GM04503 (cell line): ENCODE results near the gene IFI27L1.
A peak's percentile ranks its signal among the peaks of the same experiment; 100 is the strongest.

Experiments used
- DNase-seq: peaks from one replicate; pipeline ENCODE4 v3.0.0-alpha.2; 2012; ENCODE audit warnings: low read depth

The IFI27L1 gene

GRCh38 chr14:94114589-94115057 is 33.5 kb downstream of the IFI27L1 start:
- DNase-seq = no peak

- no peak for DNase-seq
These were observed 34.0 kb downstream of the IFI27L1 start for GRCh38 chr14:94115058-94115591.

- no peak for DNase-seq
These were observed 34.5 kb downstream of the IFI27L1 start for GRCh38 chr14:94115631-94116030.

- DNase-seq = no peak
These were observed 35.6 kb downstream of the IFI27L1 start for GRCh38 chr14:94116701-94117100.

GRCh38 chr14:94117856-94118255 is 36.7 kb downstream of the IFI27L1 start:
- DNase-seq = no peak

GRCh38 chr14:94119071-94119470 is 38.0 kb downstream of the IFI27L1 start:
- no peak for DNase-seq

GRCh38 chr14:94120667-94121340 is 39.7 kb downstream of the IFI27L1 start:
- peak; percentile 66 for DNase-seq

- DNase-seq = no peak
These were observed 40.4 kb downstream of the IFI27L1 start for GRCh38 chr14:94121485-94121884.

GRCh38 chr14:94122438-94122837 is 41.3 kb downstream of the IFI27L1 start:
- no peak for DNase-seq

GRCh38 chr14:94123296-94123695 is 42.2 kb downstream of the IFI27L1 start:
- no peak for DNase-seq

GRCh38 chr14:94123868-94124267 is 42.8 kb downstream of the IFI27L1 start:
- no peak for DNase-seq

- no peak for DNase-seq
These were observed 43.7 kb downstream of the IFI27L1 start for GRCh38 chr14:94124582-94125377.

- DNase-seq = no peak
These were observed 44.7 kb downstream of the IFI27L1 start for GRCh38 chr14:94125659-94126418.

- no peak for DNase-seq
These were observed 45.2 kb downstream of the IFI27L1 start for GRCh38 chr14:94126419-94126677.

GRCh38 chr14:94126800-94127199 is 45.7 kb downstream of the IFI27L1 start:
- DNase-seq = no peak

GRCh38 chr14:94127330-94127729 is 46.2 kb downstream of the IFI27L1 start:
- DNase-seq = no peak

GRCh38 chr14:94128216-94128839 is 47.2 kb downstream of the IFI27L1 start:
- DNase-seq = no peak

- DNase-seq = peak; percentile 42
These were observed 48.1 kb downstream of the IFI27L1 start, which contains the start of gene IFI27L2 for GRCh38 chr14:94129111-94129757. Gene IFI27L2 (minus strand): TSS chr14:94129604. CDS start chr14:94129564, 40 bp downstream.

GRCh38 chr14:94129758-94130414 is 48.8 kb downstream of the IFI27L1 start:
- no peak for DNase-seq

GRCh38 chr14:94132285-94132887 is 51.3 kb downstream of the IFI27L1 start:
- no peak for DNase-seq

GRCh38 chr14:94135476-94135875 is 54.4 kb downstream of the IFI27L1 start:
- no peak for DNase-seq
